ENCODE data around the gene DFFB. TPM values are rescaled to one million over a fixed set of nuclear protein-coding genes. Genes with fewer than 3 reads are reported as not detected.

Gene DFFB
- total RNA-seq, 1 experiment from 2014 or later = 17.1 TPM

DNA sequence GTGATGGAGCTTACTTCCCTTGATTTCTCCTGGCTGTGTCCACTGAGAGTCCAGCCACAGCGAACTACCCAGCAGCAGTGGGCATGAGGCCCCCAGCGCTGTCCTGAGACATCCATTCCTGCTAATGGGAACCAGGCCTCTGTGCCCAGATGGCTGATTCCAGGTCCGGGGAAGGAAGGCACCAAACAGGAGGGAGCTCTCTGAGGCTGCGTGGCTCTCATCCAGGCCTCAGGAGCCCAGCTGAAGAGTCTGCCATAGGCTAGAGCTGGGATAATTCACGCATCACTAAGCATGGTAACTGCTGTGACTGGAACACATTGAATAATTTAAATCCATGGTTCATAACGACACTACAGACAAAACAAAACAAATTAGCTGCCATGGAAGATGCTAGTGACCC is 36.3 kb upstream of the DFFB start:
- no peaks in the 10 kb centered on the region for H3K4me1 ChIP-seq (ENCODE audit: insufficient read depth, low read length)
- H3K27ac ChIP-seq (ENCODE audit: low read length) = no peak overlapping the region
- H3K79me2 ChIP-seq (ENCODE audit: low read length) = no peaks in the 10 kb centered on the region
- no peak overlapping the region for H3K4me3 ChIP-seq (ENCODE audit: low read length)
- no peaks in the 10 kb centered on the region for H3F3A ChIP-seq (ENCODE audit: low read length, unreplicated experiment)
- ChIA-PET CTCF (interaction anchor here (0.5 kb wide), 1 partner anchor 24 kb away, joined by 3 read pairs; no protein-coding TSS in a partner anchor), POLR2A (ENCODE audit: unreplicated experiment) (no interaction called here)
- intact Hi-C loops (cut with micrococcal nuclease) = no loop called here
- H3K36me3 ChIP-seq (ENCODE audit: low read depth, low read length) = peaks cover 29% of the 10 kb centered on the region
- no peak overlapping the region for H2AFZ ChIP-seq (ENCODE audit: low read length)
- no TSS peak for BruUV-seq (replicated peaks)
- H3K9ac ChIP-seq (ENCODE audit: low read length) = no peak overlapping the region
- H3K9me3 ChIP-seq (ENCODE audit: low read length) = no peaks in the 10 kb centered on the region
- H4K20me1 ChIP-seq (ENCODE audit: low read length) = no peaks in the 10 kb centered on the region
- no peaks in the 10 kb centered on the region for H3K27me3 ChIP-seq (ENCODE audit: low read length)
- no peak overlapping the region for H3K4me2 ChIP-seq (ENCODE audit: low read length)
- TF ChIP-seq, protein P1, sequence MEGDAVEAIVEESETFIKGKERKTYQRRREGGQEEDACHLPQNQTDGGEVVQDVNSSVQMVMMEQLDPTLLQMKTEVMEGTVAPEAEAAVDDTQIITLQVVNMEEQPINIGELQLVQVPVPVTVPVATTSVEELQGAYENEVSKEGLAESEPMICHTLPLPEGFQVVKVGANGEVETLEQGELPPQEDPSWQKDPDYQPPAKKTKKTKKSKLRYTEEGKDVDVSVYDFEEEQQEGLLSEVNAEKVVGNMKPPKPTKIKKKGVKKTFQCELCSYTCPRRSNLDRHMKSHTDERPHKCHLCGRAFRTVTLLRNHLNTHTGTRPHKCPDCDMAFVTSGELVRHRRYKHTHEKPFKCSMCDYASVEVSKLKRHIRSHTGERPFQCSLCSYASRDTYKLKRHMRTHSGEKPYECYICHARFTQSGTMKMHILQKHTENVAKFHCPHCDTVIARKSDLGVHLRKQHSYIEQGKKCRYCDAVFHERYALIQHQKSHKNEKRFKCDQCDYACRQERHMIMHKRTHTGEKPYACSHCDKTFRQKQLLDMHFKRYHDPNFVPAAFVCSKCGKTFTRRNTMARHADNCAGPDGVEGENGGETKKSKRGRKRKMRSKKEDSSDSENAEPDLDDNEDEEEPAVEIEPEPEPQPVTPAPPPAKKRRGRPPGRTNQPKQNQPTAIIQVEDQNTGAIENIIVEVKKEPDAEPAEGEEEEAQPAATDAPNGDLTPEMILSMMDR (conservative IDR thresholded peaks at IDR 0.05; ENCODE audit: low read depth, low read length) = no peak
- no peak for TF ChIP-seq EZH2 (IDR thresholded peaks at IDR 0.05; ENCODE audit: low read length, unreplicated experiment)
- no peak for DNase-seq
- H3K9me2 ChIP-seq (replicated peaks; ENCODE audit: low read length) = no peaks in the 10 kb centered on the region
- ATAC-seq = no peak

DNA sequence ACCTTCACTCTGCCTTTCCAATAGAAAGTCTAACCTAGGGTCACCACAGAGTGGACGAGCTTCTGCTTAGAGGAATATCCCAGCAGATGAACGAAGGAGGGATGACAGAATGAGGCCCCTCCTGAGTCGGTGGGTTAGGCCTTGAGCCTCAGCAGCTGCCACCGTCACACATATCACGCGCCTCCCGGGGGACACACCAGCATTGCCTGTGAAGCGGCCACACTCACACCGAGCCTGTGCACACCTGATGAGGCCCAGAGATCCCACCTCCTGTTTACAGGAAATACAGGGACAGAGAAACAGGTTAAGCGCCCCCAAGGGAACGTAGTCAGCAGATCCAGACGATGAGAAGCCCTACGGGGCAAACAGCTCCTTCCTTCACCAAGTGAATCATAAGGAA is 35.8 kb upstream of the DFFB start:
- H3K36me3 ChIP-seq (ENCODE audit: low read depth, low read length) = peaks cover 28% of the 10 kb centered on the region
- no peaks in the 10 kb centered on the region for H3K79me2 ChIP-seq (ENCODE audit: low read length)
- no peaks in the 10 kb centered on the region for H3K9me3 ChIP-seq (ENCODE audit: low read length)
- H3K9me2 ChIP-seq (replicated peaks; ENCODE audit: low read length) = no peaks in the 10 kb centered on the region
- BruUV-seq (replicated peaks) = no TSS peak
- no peaks in the 10 kb centered on the region for H4K20me1 ChIP-seq (ENCODE audit: low read length)
- H3K9ac ChIP-seq (ENCODE audit: low read length) = no peak overlapping the region
- no peaks in the 10 kb centered on the region for H3K4me1 ChIP-seq (ENCODE audit: insufficient read depth, low read length)
- intact Hi-C loops (cut with micrococcal nuclease) = no loop called here
- H3K27ac ChIP-seq (ENCODE audit: low read length) = no peak overlapping the region
- DNase-seq = no peak
- H3K4me3 ChIP-seq (ENCODE audit: low read length) = no peak overlapping the region
- CTCF ChIA-PET = no interaction called here
- no peak for TF ChIP-seq EZH2phosphoT487 (IDR thresholded peaks at IDR 0.05; ENCODE audit: borderline replicate concordance, low read length)
- TF ChIP-seq, protein P1 (conservative IDR thresholded peaks at IDR 0.05; ENCODE audit: low read depth, low read length) = no peak
- H3K4me2 ChIP-seq (ENCODE audit: low read length) = no peak overlapping the region
- POLR2A ChIA-PET (ENCODE audit: unreplicated experiment) = no interaction called here
- no peaks in the 10 kb centered on the region for H3K27me3 ChIP-seq (ENCODE audit: low read length)
- ATAC-seq = no peak
- no peak overlapping the region for H2AFZ ChIP-seq (ENCODE audit: low read length)
- no peaks in the 10 kb centered on the region for H3F3A ChIP-seq (ENCODE audit: low read length, unreplicated experiment)

DNA sequence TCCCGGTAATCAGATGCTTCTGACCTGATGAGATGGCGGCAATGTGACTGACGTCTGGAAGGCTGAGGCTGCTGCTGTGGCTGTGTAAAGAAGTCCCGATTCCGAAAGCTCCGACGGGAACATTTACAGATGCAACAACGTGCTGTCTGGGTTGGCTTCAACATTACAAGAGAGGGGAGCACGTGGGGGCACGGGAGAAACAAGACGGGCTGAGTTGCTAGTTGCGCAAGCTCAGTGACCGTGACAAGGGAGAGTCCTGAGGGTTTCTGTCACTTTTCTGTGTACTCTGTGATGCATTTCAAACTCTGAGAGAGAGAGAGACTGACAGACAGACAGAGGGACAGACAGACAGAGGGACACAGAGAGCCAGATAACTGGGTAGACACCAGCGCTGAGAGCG is 35.4 kb upstream of the DFFB start:
- Histone ChIP-seq H3K27me3 (ENCODE audit: low read length) (no peaks in the 10 kb centered on the region), H3K9ac (ENCODE audit: low read length) (no peak overlapping the region), H3K4me1 (ENCODE audit: insufficient read depth, low read length) (no peaks in the 10 kb centered on the region), H3K36me3 (ENCODE audit: low read depth, low read length) (peaks cover 32% of the 10 kb centered on the region), H4K20me1 (ENCODE audit: low read length) (no peaks in the 10 kb centered on the region), H3K9me3 (ENCODE audit: low read length) (no peaks in the 10 kb centered on the region), H3K79me2 (ENCODE audit: low read length) (no peaks in the 10 kb centered on the region), H3K9me2 (replicated peaks; ENCODE audit: low read length) (no peaks in the 10 kb centered on the region), H3K4me3 (ENCODE audit: low read length) (no peak overlapping the region), H3K4me2 (ENCODE audit: low read length) (no peak overlapping the region), H3K27ac (ENCODE audit: low read length) (no peak overlapping the region), H3F3A (ENCODE audit: low read length, unreplicated experiment) (no peaks in the 10 kb centered on the region), H2AFZ (ENCODE audit: low read length) (no peak overlapping the region)
- ATAC-seq = no peak
- ChIA-PET CTCF (no interaction called here), POLR2A (ENCODE audit: unreplicated experiment) (no interaction called here)
- no peak for TF ChIP-seq EZH2phosphoT487 (IDR thresholded peaks at IDR 0.05; ENCODE audit: borderline replicate concordance, low read length)
- TF ChIP-seq, protein P1 (conservative IDR thresholded peaks at IDR 0.05; ENCODE audit: low read depth, low read length) = no peak
- no peak for TF ChIP-seq EZH2 (IDR thresholded peaks at IDR 0.05; ENCODE audit: low read length, unreplicated experiment)
- intact Hi-C loops (cut with micrococcal nuclease) = no loop called here
- no TSS peak for BruUV-seq (replicated peaks)
- DNase-seq = no peak
